ENCODE data around the gene MAML3.

MAML3 gene

GRCh38 chr4:139873111-139873860, 280.7 kb downstream of the MAML3 start:
- no peak for TF ChIP-seq CTCF (IDR thresholded peaks at IDR 0.05; ENCODE audit: low read length)
- TF ChIP-seq EZH2 (IDR thresholded peaks at IDR 0.05; ENCODE audit: borderline replicate concordance, low read length) = no peak
- Histone ChIP-seq H2AFZ (ENCODE audit: low read length) (no peak overlapping the region), H3K9me3 (ENCODE audit: low read length) (no peaks in the 10 kb centered on the region), H3K27ac (ENCODE audit: low read depth, low read length, poor library complexity, severe bottlenecking) (no peak overlapping the region), H3K4me2 (ENCODE audit: low read length) (no peak overlapping the region), H3K9me2 (ENCODE audit: low read depth, low read length) (no peaks in the 10 kb centered on the region), H3K79me2 (ENCODE audit: insufficient read depth, low read length) (no peaks in the 10 kb centered on the region), H4K20me1 (ENCODE audit: insufficient read depth, low read length) (no peaks in the 10 kb centered on the region), H3F3A (ENCODE audit: insufficient read depth, low read length) (no peaks in the 10 kb centered on the region), H3K4me3 (ENCODE audit: low read depth, low read length, poor library complexity, severe bottlenecking) (no peak overlapping the region), H3K27me3 (ENCODE audit: insufficient read depth, low read length) (no peaks in the 10 kb centered on the region), H3K4me1 (ENCODE audit: insufficient read depth, low read length, severe bottlenecking) (no peaks in the 10 kb centered on the region), H3K9ac (ENCODE audit: low read length) (no peak overlapping the region), H3K36me3 (ENCODE audit: insufficient read depth, low read length) (no peaks in the 10 kb centered on the region)

- Histone ChIP-seq H3K4me1 (ENCODE audit: insufficient read depth, low read length, severe bottlenecking) (no peaks in the 10 kb centered on the region), H3K27ac (ENCODE audit: low read depth, low read length, poor library complexity, severe bottlenecking) (no peak overlapping the region), H3K4me2 (ENCODE audit: low read length) (no peak overlapping the region), H4K20me1 (ENCODE audit: insufficient read depth, low read length) (no peaks in the 10 kb centered on the region), H3K79me2 (ENCODE audit: insufficient read depth, low read length) (no peaks in the 10 kb centered on the region), H3K9me3 (ENCODE audit: low read length) (no peaks in the 10 kb centered on the region), H3F3A (ENCODE audit: insufficient read depth, low read length) (no peaks in the 10 kb centered on the region), H3K9me2 (ENCODE audit: low read depth, low read length) (no peaks in the 10 kb centered on the region), H3K27me3 (ENCODE audit: insufficient read depth, low read length) (no peaks in the 10 kb centered on the region), H3K4me3 (ENCODE audit: low read depth, low read length, poor library complexity, severe bottlenecking) (no peak overlapping the region), H2AFZ (ENCODE audit: low read length) (no peak overlapping the region), H3K36me3 (ENCODE audit: insufficient read depth, low read length) (no peaks in the 10 kb centered on the region), H3K9ac (ENCODE audit: low read length) (no peak overlapping the region)
- TF ChIP-seq CTCF (IDR thresholded peaks at IDR 0.05; ENCODE audit: low read length) (no peak), EZH2 (IDR thresholded peaks at IDR 0.05; ENCODE audit: borderline replicate concordance, low read length) (no peak)
These were observed 281.7 kb downstream of the MAML3 start for GRCh38 chr4:139872274-139872673.

GRCh38 chr4:139869810-139870209, 284.2 kb downstream of the MAML3 start:
- Histone ChIP-seq H3K79me2 (ENCODE audit: insufficient read depth, low read length) (no peaks in the 10 kb centered on the region), H3K36me3 (ENCODE audit: insufficient read depth, low read length) (no peaks in the 10 kb centered on the region), H3K9me2 (ENCODE audit: low read depth, low read length) (no peaks in the 10 kb centered on the region), H3K9me3 (ENCODE audit: low read length) (no peaks in the 10 kb centered on the region), H3K9ac (ENCODE audit: low read length) (no peak overlapping the region), H3F3A (ENCODE audit: insufficient read depth, low read length) (no peaks in the 10 kb centered on the region), H3K4me3 (ENCODE audit: low read depth, low read length, poor library complexity, severe bottlenecking) (no peak overlapping the region), H3K4me2 (ENCODE audit: low read length) (no peak overlapping the region), H3K27ac (ENCODE audit: low read depth, low read length, poor library complexity, severe bottlenecking) (no peak overlapping the region), H4K20me1 (ENCODE audit: insufficient read depth, low read length) (no peaks in the 10 kb centered on the region), H3K27me3 (ENCODE audit: insufficient read depth, low read length) (no peaks in the 10 kb centered on the region), H3K4me1 (ENCODE audit: insufficient read depth, low read length, severe bottlenecking) (no peaks in the 10 kb centered on the region), H2AFZ (ENCODE audit: low read length) (no peak overlapping the region)
- no peak for TF ChIP-seq EZH2 (IDR thresholded peaks at IDR 0.05; ENCODE audit: borderline replicate concordance, low read length)
- no peak for TF ChIP-seq CTCF (IDR thresholded peaks at IDR 0.05; ENCODE audit: low read length)
